ENCODE results near the gene CNN2. TPM values are rescaled to one million over a fixed set of nuclear protein-coding genes. Genes with fewer than 3 reads are reported as not detected.

The CNN2 gene
- total and polyA plus RNA-seq, 2 donors from 2014 or later, result 64.1 to 131 TPM

DNA sequence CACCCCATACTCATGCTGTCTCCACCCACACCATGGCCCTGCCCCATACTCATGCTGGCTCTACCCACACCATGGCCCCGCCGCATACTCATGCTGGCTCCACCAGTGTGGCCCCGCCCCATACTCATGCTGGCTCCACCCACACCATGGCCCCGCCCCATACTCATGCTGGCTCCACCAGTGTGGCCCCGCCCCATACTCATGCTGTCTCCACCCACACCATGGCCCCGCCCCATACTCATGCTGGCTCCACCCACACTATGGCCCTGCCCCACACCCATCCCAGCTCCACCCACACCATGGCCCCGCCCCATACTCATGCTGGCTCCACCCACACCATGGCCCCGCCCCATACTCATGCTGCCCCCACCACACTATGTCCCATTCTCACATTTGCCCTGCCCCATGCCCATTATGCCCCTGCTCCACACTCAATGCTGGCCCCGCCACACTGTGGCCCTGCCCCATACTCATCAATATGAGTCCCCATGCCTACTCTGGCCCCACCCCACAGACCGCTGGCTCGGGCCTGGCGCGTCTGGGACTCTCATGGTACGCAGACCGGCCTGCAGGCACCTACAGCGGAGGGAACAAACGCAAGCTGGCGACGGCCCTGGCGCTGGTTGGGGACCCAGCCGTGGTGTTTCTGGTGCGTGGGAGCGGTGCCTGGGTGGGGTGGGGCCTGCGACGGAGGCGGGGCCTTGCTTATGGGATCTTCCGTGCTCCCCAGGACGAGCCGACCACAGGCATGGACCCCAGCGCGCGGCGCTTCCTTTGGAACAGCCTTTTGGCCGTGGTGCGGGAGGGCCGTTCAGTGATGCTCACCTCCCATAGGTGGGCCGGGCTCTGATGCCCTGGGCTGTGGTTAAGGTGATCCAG, 36.9 kb downstream of the CNN2 start:
- DNase-seq (peak in 1 of 5 donors; percentile 81), FAIRE-seq (no peak)
- H3K27me3 ChIP-seq (ENCODE audit: control insufficient read depth, insufficient read depth, low read length), result no peaks in the 10 kb centered on the region
- peaks cover 0 to 6% (median 1%) of the 10 kb centered on the region in 3 donors for H3K9me3 ChIP-seq (ENCODE audit: control insufficient read depth in 2 of 3, insufficient read depth in 1 of 3, low read length in 3 of 3)
- intact Hi-C loops (cut with DNase I), result no loop called here
- H3K4me1 ChIP-seq (ENCODE audit: control insufficient read depth in 2 of 3, insufficient read depth in 2 of 3, low read depth in 1 of 3, low read length in 3 of 3), result peaks cover 0 to 13% (median 4%) of the 10 kb centered on the region in 3 donors
- H3K4me3 ChIP-seq (ENCODE audit: low read length in 3 of 3), result no peak overlapping the region
- TF ChIP-seq, protein P1, sequence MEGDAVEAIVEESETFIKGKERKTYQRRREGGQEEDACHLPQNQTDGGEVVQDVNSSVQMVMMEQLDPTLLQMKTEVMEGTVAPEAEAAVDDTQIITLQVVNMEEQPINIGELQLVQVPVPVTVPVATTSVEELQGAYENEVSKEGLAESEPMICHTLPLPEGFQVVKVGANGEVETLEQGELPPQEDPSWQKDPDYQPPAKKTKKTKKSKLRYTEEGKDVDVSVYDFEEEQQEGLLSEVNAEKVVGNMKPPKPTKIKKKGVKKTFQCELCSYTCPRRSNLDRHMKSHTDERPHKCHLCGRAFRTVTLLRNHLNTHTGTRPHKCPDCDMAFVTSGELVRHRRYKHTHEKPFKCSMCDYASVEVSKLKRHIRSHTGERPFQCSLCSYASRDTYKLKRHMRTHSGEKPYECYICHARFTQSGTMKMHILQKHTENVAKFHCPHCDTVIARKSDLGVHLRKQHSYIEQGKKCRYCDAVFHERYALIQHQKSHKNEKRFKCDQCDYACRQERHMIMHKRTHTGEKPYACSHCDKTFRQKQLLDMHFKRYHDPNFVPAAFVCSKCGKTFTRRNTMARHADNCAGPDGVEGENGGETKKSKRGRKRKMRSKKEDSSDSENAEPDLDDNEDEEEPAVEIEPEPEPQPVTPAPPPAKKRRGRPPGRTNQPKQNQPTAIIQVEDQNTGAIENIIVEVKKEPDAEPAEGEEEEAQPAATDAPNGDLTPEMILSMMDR (IDR thresholded peaks at IDR 0.05; ENCODE audit: borderline replicate concordance, extremely low read depth, insufficient read depth), result no peak
- H3K36me3 ChIP-seq (ENCODE audit: control insufficient read depth in 2 of 3, insufficient read depth in 3 of 3, low read length in 3 of 3), result peaks cover 0 to 5% (median 0%) of the 10 kb centered on the region in 3 donors
- H3K9ac ChIP-seq (ENCODE audit: low read length in 3 of 3), result no peak overlapping the region
- no peak overlapping the region for H3K27ac ChIP-seq (ENCODE audit: low read depth in 2 of 2, low read length in 2 of 2)

DNA sequence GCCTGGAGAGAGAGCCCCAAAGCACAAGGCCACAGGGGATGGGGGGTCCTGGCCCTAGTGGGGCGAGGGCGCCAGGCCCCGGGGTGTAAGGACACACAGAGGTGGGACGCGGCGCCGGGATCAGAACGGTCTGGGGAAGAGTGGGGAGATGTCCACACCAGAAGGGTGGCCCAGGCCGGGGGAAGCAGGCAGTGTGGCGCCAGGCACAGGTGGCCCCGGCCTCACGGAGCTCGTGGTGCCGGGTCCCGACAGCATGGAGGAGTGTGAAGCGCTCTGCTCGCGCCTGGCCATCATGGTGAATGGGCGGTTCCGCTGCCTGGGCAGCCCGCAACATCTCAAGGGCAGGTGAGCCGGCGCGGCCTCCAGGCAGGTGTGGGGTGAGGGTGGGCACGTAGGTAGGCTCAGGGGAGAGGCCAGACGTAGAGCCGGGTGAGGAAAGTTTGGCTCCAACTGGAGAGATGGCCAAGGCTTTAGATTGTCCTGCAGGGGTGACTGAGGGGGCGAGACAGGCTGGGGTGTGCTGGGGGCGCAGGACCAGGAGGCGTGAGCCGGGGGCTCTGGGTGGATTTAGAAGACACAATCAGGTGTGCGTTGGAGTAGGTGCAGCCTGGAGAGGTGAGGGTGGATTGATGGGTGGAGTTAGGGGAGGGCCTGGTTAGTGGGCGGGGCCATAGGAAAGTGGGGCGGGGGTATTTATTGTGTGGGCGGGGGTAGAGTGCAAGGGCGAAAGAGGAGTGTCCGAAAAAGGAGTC, 37.7 kb downstream of the CNN2 start:
- Histone ChIP-seq H3K27ac (ENCODE audit: low read depth in 2 of 2, low read length in 2 of 2) (no peak overlapping the region), H3K9me3 (ENCODE audit: control insufficient read depth in 2 of 3, insufficient read depth in 1 of 3, low read length in 3 of 3) (no peaks in the 10 kb centered on the region), H3K27me3 (ENCODE audit: control insufficient read depth, insufficient read depth, low read length) (peaks cover 5% of the 10 kb centered on the region), H3K9ac (ENCODE audit: low read length in 3 of 3) (no peak overlapping the region), H3K36me3 (ENCODE audit: control insufficient read depth in 2 of 3, insufficient read depth in 3 of 3, low read length in 3 of 3) (no peaks in the 10 kb centered on the region), H3K4me3 (ENCODE audit: low read length in 3 of 3) (no peak overlapping the region), H3K4me1 (ENCODE audit: control insufficient read depth in 2 of 3, insufficient read depth in 2 of 3, low read depth in 1 of 3, low read length in 3 of 3) (peaks cover 0 to 19% (median 4%) of the 10 kb centered on the region in 3 donors)
- FAIRE-seq (no peak), DNase-seq (peak in 1 of 5 donors; percentile 70)
- intact Hi-C loops (cut with DNase I), result no loop called here
- TF ChIP-seq, protein P1 (IDR thresholded peaks at IDR 0.05; ENCODE audit: borderline replicate concordance, extremely low read depth, insufficient read depth), result no peak

DNA sequence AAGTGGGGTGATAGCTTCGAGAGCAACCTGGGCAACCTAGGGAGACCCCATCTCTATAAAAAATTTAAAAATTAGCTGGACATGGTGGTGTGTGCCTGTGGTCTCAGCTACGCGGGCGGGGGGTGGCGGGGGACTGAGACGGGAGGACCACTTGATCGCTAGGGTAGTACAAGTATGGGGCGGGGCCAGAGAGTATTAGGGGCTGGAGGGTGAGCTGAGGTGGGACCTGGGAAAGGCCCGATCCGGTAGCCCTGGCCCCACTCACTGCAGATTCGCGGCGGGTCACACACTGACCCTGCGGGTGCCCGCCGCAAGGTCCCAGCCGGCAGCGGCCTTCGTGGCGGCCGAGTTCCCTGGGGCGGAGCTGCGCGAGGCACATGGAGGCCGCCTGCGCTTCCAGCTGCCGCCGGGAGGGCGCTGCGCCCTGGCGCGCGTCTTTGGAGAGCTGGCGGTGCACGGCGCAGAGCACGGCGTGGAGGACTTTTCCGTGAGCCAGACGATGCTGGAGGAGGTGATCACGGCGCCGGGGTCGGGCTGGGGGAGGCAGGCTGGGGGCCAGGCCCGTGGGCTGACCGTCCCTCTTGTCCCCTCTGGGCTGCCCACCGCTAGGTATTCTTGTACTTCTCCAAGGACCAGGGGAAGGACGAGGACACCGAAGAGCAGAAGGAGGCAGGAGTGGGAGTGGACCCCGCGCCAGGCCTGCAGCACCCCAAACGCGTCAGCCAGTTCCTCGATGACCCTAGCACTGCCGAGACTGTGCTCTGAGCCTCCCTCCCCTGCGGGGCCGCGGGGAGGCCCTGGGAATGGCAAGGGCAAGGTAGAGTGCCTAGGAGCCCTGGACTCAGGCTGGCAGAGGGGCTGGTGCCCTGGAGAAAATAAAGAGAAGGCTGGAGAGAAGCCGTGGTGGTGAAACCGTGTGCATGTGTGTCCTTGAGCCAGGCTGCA, 38.5 kb downstream of the CNN2 start:
- no peaks in the 10 kb centered on the region for H3K36me3 ChIP-seq (ENCODE audit: control insufficient read depth in 2 of 3, insufficient read depth in 3 of 3, low read length in 3 of 3)
- no peak overlapping the region for H3K4me3 ChIP-seq (ENCODE audit: low read length in 3 of 3)
- DNase-seq (peak in 4 of 5 donors; percentile 64 to 90 (median 80)), FAIRE-seq (no peak)
- TF ChIP-seq, protein P1 (IDR thresholded peaks at IDR 0.05; ENCODE audit: borderline replicate concordance, extremely low read depth, insufficient read depth), result peak; percentile 82
- intact Hi-C loops (cut with DNase I), result no loop called here
- H3K4me1 ChIP-seq (ENCODE audit: control insufficient read depth in 2 of 3, insufficient read depth in 2 of 3, low read depth in 1 of 3, low read length in 3 of 3), result peaks cover 0 to 19% (median 4%) of the 10 kb centered on the region in 3 donors
- H3K27ac ChIP-seq (ENCODE audit: low read depth in 2 of 2, low read length in 2 of 2), result no peak overlapping the region
- H3K9ac ChIP-seq (ENCODE audit: low read length in 3 of 3), result no peak overlapping the region
- peaks cover 12% of the 10 kb centered on the region for H3K27me3 ChIP-seq (ENCODE audit: control insufficient read depth, insufficient read depth, low read length)
- H3K9me3 ChIP-seq (ENCODE audit: control insufficient read depth in 2 of 3, insufficient read depth in 1 of 3, low read length in 3 of 3), result no peaks in the 10 kb centered on the region

All from kidney (tissue), 14 donors.